ENCODE results near the gene HOXB13. TPM values are rescaled to one million over a fixed set of nuclear protein-coding genes. Genes with fewer than 3 reads are reported as not detected.

HOXB13 gene
- total and polyA plus RNA-seq, 2 experiments from 2014 or later: not detected

- Histone ChIP-seq H3K4me1 (ENCODE audit: insufficient read depth) (peaks cover 3% of the 10 kb centered on the region; the same call in 1 of the 2 replicates), H3K4me2 (no peak overlapping the region), H3K36me3 (ENCODE audit: insufficient read depth) (no peaks in the 10 kb centered on the region), H3K4me3 (no peak overlapping the region), H3K27ac (ENCODE audit: low read depth) (no peak overlapping the region), H2AFZ (no peak overlapping the region), H4K20me1 (replicated peaks; ENCODE audit: insufficient read depth) (peaks cover 3% of the 10 kb centered on the region; the same call in 1 of the 2 replicates), H3K27me3 (ENCODE audit: insufficient read depth) (peaks cover 96% of the 10 kb centered on the region), H3F3A (replicated peaks; ENCODE audit: low read depth) (peaks cover 2% of the 10 kb centered on the region; the same call in 1 of the 2 replicates), H3K9me2 (ENCODE audit: insufficient read depth) (no peaks in the 10 kb centered on the region), H3K79me2 (replicated peaks; ENCODE audit: insufficient read depth) (no peaks in the 10 kb centered on the region)
- Mint-ChIP-seq H3K27me3 (ENCODE audit: insufficient read depth, low read depth, poor library complexity) (peaks cover 49% of the 10 kb centered on the region), H3K4me1 (no peaks in the 10 kb centered on the region; the same call in 2 of the 3 replicates), H3K9me3 (no peaks in the 10 kb centered on the region), H3K4me3 (no peak overlapping the region), H3K27ac (no peak overlapping the region), H3K36me3 (ENCODE audit: low read depth) (no peaks in the 10 kb centered on the region)
- ATAC-seq (no peak), DNase-seq (ENCODE audit: low spot score) (no peak)
- no peak for TF ChIP-seq STAT1 (IDR thresholded peaks at IDR 0.05; ENCODE audit: unreplicated experiment)
- no peak for TF ChIP-seq ETS1 (IDR thresholded peaks at IDR 0.05)
- no peak for TF ChIP-seq ZNF462 (CRISPR knock-in tag; IDR thresholded peaks at IDR 0.05)
- TF ChIP-seq POLR2AphosphoS5 (IDR thresholded peaks at IDR 0.05; ENCODE audit: low read depth): no peak
- no peak for TF ChIP-seq NANOG (IDR thresholded peaks at IDR 0.05; ENCODE audit: borderline replicate concordance)
- no peak for TF ChIP-seq EZH2phosphoT487 (IDR thresholded peaks at IDR 0.05; ENCODE audit: unreplicated experiment)
- TF ChIP-seq JUNB (IDR thresholded peaks at IDR 0.05; ENCODE audit: unreplicated experiment): no peak
- TF ChIP-seq ZNF114 (CRISPR knock-in tag; IDR thresholded peaks at IDR 0.05): no peak
Observed at GRCh38 chr17:48760411-48760810, 31.9 kb upstream of the HOXB13 start.

All from GM23338 (cell line).